NCI-H510A (cell line): ENCODE data around the gene HUS1.

Experiments
- DNase-seq: peaks from one replicate; lab custom pipeline; 2025; lab: John Stamatoyannopoulos, UW

The HUS1 gene

GRCh38 chr7:47979832-47980181 is 392 bp upstream of the HUS1 start:
- no peak for DNase-seq

DNA sequence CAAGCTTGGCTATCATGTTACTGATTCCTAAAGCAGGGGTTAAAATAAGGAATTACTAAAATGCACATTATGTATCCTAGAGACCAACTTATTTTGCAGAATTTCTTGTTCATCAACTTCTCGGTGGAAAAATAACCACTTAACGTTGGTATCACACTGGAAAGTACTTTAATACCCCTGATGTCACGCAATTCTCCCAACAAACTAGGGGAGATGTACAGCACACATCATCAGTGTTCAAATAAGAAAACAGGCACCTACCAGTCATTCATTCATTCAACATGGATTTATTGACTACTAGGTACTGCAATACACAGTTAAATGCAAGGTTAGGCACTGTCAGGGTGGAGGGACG is 648 bp downstream of the HUS1 start:
- DNase-seq = no peak

- no peak for DNase-seq
Measured at GRCh38 chr7:47973739-47974138, 5.7 kb downstream of the HUS1 start.

- DNase-seq = no peak
Measured at GRCh38 chr7:47970761-47971160, 8.7 kb downstream of the HUS1 start.

GRCh38 chr7:47968847-47969774 is 10.3 kb downstream of the HUS1 start:
- no peak for DNase-seq

DNA sequence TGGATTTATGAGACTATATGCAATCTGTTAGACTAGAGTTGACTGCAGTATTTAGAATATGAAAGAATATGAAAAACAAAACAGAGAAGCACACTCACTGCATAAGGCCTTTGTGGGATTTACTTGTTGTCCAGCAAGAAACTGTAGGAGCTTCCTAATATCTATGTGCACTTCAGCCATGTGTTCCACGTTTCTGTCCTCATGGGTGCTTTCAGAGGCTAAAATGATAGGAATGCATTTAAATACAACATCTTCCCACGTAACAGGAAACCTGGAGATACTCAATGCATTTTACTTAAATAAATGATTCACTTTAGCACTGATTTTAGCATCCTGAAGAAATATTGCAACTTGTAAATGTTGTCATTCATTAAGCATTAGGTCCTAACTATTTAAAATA is 11.7 kb downstream of the HUS1 start:
- no peak for DNase-seq

DNA sequence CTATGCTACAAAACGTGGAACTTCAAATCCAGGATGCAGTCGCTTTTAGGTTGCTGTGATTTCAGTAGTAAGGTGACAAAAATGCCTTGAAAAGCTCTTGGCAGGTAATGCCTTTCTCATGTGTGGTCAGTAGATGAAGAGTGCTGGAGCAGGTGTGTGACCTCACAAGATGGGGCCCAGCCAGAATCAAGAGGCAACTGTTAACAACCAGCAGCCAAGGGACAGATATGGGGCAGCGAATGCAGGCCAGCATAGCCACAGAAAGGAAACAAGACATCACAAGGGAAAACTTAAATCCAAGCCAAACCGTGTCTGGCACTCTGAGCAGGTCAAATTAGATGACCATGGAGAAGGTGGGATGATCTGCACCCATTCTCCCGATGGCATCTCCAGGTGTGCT is 12.3 kb downstream of the HUS1 start:
- DNase-seq = no peak

GRCh38 chr7:47965456-47965855 is 14.0 kb downstream of the HUS1 start:
- no peak for DNase-seq

- no peak for DNase-seq
Measured at GRCh38 chr7:47962262-47962661, 17.2 kb downstream of the HUS1 start.

DNA sequence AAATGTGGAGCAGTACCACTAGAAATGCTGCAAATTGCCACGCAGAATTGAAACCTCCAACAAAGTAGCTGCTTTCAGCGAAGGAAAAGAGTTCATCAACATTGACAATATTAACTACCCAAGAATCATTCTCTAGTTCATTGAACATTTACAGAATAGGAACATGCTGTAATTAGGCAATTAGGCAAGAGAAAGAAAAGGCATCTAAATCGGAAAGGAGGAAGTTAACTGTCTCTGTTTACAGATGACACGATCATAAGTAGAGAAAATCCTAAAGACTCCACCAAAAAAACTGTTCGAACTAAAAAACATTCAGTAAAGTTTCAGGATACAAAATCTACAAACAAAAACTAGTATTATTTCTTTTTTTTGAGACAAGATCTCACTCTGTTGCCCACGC is 22.3 kb downstream of the HUS1 start:
- DNase-seq = no peak

GRCh38 chr7:47956220-47956619 is 23.2 kb downstream of the HUS1 start:
- DNase-seq = no peak

- no peak for DNase-seq
Measured at GRCh38 chr7:47954231-47954911, 25.0 kb downstream of the HUS1 start.

GRCh38 chr7:47953822-47954221 is 25.6 kb downstream of the HUS1 start:
- no peak for DNase-seq

DNA sequence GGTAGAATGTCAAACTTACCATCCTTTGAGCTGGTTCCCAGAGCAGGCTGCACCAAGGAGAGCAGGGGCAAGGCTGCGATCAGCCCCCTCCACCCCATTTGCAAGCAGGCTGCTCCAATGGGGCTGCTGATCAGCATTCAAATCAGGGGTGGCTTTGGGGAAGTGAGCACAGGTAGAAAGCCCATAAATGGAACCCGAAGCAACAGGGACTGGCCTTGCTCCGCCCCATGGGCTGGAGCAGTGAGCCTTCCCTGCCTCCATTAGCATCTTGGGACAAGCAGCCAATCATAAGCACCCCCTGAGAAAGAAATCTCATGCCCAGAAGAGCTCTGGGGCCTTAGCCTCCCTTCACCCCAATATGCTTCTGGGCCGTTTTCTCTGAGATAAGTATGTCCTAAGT is 27.2 kb downstream of the HUS1 start:
- DNase-seq = no peak

GRCh38 chr7:47951374-47951773 is 28.0 kb downstream of the HUS1 start:
- DNase-seq = no peak

- no peak for DNase-seq
Measured at GRCh38 chr7:47950714-47951113, 28.7 kb downstream of the HUS1 start.

- no peak for DNase-seq
Measured at GRCh38 chr7:47949703-47950102, 29.7 kb downstream of the HUS1 start.

- DNase-seq = no peak
Measured at GRCh38 chr7:47948141-47948790, 31.1 kb downstream of the HUS1 start, which contains the start of gene PKD1L1. Gene PKD1L1 (minus strand): TSS chr7:47948466. CDS start chr7:47948440, 26 bp downstream.

DNA sequence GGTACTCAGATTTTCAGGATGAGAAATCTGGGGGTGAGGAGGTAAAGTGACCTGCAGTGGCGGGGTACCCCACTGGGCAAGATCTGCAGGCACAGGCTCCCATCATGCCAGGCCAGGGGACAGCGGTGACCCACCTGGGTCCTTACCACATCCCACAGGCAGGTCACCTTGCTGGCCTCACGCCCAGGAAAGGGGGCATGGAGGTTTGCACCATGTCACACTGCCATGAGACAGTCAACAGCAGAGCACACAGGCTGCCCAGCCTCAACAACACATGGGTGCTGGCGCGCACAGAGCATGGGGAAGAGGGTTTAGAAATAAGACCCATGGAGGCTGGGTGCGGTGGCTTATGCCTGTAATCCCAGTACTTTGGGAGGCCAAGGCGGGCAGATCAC is 32.1 kb downstream of the HUS1 start:
- DNase-seq = no peak

DNA sequence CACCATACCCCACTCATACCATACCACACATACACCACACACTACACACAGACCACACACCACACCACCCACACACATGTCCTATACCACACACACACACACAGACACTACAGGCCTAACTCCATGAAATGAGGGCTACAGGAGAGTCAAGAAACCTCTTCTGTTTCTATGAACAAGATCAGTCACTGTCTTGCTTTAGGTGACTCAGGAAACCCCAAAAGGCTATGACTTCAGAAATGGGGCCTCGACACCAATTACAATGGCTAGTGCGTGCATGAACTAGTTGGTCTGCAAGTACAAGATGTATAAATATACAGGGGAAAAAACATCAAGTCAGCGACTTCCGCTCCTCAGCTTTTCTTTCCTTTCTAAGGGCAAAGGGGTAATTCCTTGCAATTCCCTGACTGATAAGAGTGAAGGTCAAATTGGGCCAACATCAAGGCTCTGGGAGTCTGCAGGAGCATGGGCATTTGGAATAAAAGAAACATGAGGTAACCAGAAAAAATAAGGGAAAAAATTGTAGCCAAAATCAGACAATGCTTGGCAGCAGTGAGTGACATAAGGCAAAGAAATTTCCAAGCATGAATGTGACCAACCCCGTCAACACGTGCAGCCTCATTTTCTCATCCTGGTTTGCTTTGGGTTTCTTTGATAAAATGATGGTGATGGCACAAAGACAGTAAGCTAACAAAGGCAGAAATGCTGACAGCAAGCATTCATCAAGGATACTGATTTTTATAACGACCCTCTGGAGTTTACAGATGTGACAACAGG is 32.6 kb downstream of the HUS1 start:
- DNase-seq = no peak

GRCh38 chr7:47945261-47946015 is 34.0 kb downstream of the HUS1 start:
- no peak for DNase-seq
